GM13976 (cell line): ENCODE results near the gene CALB2.

Source experiments
- DNase-seq: peaks from one replicate; pipeline ENCODE4 v3.0.0; 2012; ENCODE audit warnings: low spot score
- CTCF ChIP-seq: IDR thresholded peaks from 2 replicates; pipeline ENCODE4 v1.5.1; 2012; ENCODE audit warnings: borderline replicate concordance, mild to moderate bottlenecking; ENCODE audit not compliant: insufficient read depth; ENCODE audit errors: extremely low read depth, missing control alignments, control extremely low read depth
- in situ Hi-C: fragments of 300-500 bp; cut with MboI; formaldehyde crosslinking; loops from one replicate; pipeline ENCODE4 v1.12.0; 2022; ENCODE audit warnings: low sequenced_read_pairs, mixed read lengths, inconsistent platforms; ENCODE audit not compliant: unreplicated experiment

Gene CALB2

GRCh38 chr16:71407731-71408130, 49.2 kb downstream of the CALB2 start:
- TF ChIP-seq CTCF, result no peak
- in situ Hi-C loops, result no loop called here
- DNase-seq, result no peak

- in situ Hi-C loops, result no loop called here
- no peak for DNase-seq
- no peak for TF ChIP-seq CTCF
Observed at GRCh38 chr16:71408536-71408935, 50.0 kb downstream of the CALB2 start.

- no peak for DNase-seq
- no peak for TF ChIP-seq CTCF
- in situ Hi-C loops, result no loop called here
Observed at GRCh38 chr16:71409011-71409775, 50.7 kb downstream of the CALB2 start.

GRCh38 chr16:71410146-71410545, 51.6 kb downstream of the CALB2 start:
- in situ Hi-C loops, result loop anchor here (10.0 kb wide), 1 partner anchor 95 kb away; no protein-coding TSS in a partner anchor
- no peak for TF ChIP-seq CTCF
- no peak for DNase-seq

GRCh38 chr16:71412270-71413160, 54.0 kb downstream of the CALB2 start:
- peak; percentile 86 for DNase-seq
- peak; percentile 77 for TF ChIP-seq CTCF
- in situ Hi-C loops, result loop anchor here (10.0 kb wide), 1 partner anchor 92 kb away; no protein-coding TSS in a partner anchor

- in situ Hi-C loops, result loop anchor here (10.0 kb wide), 1 partner anchor 91 kb away; no protein-coding TSS in a partner anchor
Observed at GRCh38 chr16:71413341-71413740, 54.8 kb downstream of the CALB2 start.

More at GRCh38 chr16:71413341-71413740, 54.8 kb downstream of the CALB2 start:
- DNase-seq, result no peak
- TF ChIP-seq CTCF, result no peak
